HepG2 (cell line): ENCODE data around the gene BICDL2. TPM values are rescaled to one million over a fixed set of nuclear protein-coding genes. Genes with fewer than 3 reads are reported as not detected.
A peak's percentile ranks its signal among the peaks of the same experiment; 100 is the strongest.

Experiments used
- ATAC-seq: fragments of 200-7000 bp; cut with Tn5 transposase; 3 replicates; pipeline ENCODE4 v1.9.1; 2020; ENCODE audit warnings: mild to moderate bottlenecking, moderate library complexity
- BruUV-seq: library from RNA; stranded (reverse); fragments of 400-500 nt; replicated peaks from 2 replicates; lab custom pipeline; 2021; lab: Mats Ljungman, UMichigan
- CTCF ChIA-PET: fragments of 300-600 bp; formaldehyde crosslinking; extraction: SDS; loops from one replicate; lab custom pipeline; 2021; ENCODE audit warnings: low total read pairs, inconsistent platforms, low intra/inter-chr PET ratio; lab: Yijun Ruan, JAX
- POLR2A ChIA-PET: fragments of 350-600 bp; sonication (Branson Sonifier 250); formaldehyde crosslinking; loops from one replicate; lab custom pipeline; 2020; ENCODE audit warnings: antibody characterized with exemption, inconsistent platforms; lab: Yijun Ruan, JAX
- DNase-seq: peaks from one replicate; pipeline ENCODE4 v3.0.0-alpha.2; 2015; ENCODE audit warnings: low spot score
- FAIRE-seq: peaks from 3 replicates; lab custom pipeline; 2011; peaks lifted over from hg19 to GRCh38; lab: Jason Lieb, UNC
- H2AFZ ChIP-seq: one replicate; pipeline ENCODE4 v1.6.1; 2011; ENCODE audit warnings: low read length, inconsistent platforms
- H3K27ac ChIP-seq: fragments of 300-600 bp; 3 replicates; pipeline ENCODE4 v1.8.0; 2011; ENCODE audit warnings: mixed run types, mild to moderate bottlenecking, mixed read lengths, low read length, inconsistent platforms; ENCODE audit not compliant: insufficient read depth; ENCODE audit errors: extremely low read length
- H3K27me3 ChIP-seq, 2 experiments: fragments of 200-600 bp in 1 of 2; 2 replicates in 1 of 2; 3 replicates in 1 of 2; pipeline versions ENCODE4 v1.6.0 to v1.8.0; 2011; ENCODE audit warnings: low read length in 2 of 2, mild to moderate bottlenecking in 2 of 2, moderate library complexity in 2 of 2, inconsistent platforms in 1 of 2; ENCODE audit not compliant: insufficient read depth in 2 of 2, control insufficient read depth in 1 of 2
- H3K36me3 ChIP-seq, 2 experiments: fragments of 200-600 bp in 1 of 2; replicated peaks in 1 of 2; 2 replicates in 1 of 2; 3 replicates in 1 of 2; pipeline versions ENCODE4 v1.5.1 to v1.8.0; 2011; ENCODE audit warnings: low read length in 2 of 2, inconsistent platforms in 1 of 2; ENCODE audit not compliant: insufficient read depth in 2 of 2, control insufficient read depth in 1 of 2
- H3K4me1 ChIP-seq: 2 replicates; pipeline ENCODE4 v1.5.1; 2012; ENCODE audit warnings: low read length, inconsistent platforms; ENCODE audit not compliant: insufficient read depth
- H3K4me2 ChIP-seq: 2 replicates; pipeline ENCODE4 v1.6.0; 2011; ENCODE audit warnings: low read depth, low read length, inconsistent platforms
- H3K4me3 ChIP-seq, 3 experiments: fragments of 200-600 bp in 1 of 3; sonication (generic), shearing (Covaris generic) in 1 of 3; replicated peaks in 1 of 3; 2 replicates each; pipeline ENCODE4 v1.5.1; 2011 to 2016; ENCODE audit warnings: low read length in 3 of 3, inconsistent platforms in 2 of 3, low read depth in 2 of 3, mild to moderate bottlenecking in 2 of 3, control low read depth in 1 of 3, mixed read lengths in 1 of 3; ENCODE audit not compliant: insufficient read depth in 1 of 3
- H3K79me2 ChIP-seq: one replicate; pipeline ENCODE4 v1.6.1; 2011; ENCODE audit warnings: low read length, inconsistent platforms; ENCODE audit not compliant: insufficient read depth
- H3K9ac ChIP-seq: 2 replicates; pipeline ENCODE4 v1.6.0; 2011; ENCODE audit warnings: mild to moderate bottlenecking, low read depth, low read length, inconsistent platforms; ENCODE audit not compliant: insufficient read depth
- H3K9me3 ChIP-seq: 2 replicates; pipeline ENCODE4 v1.5.1; 2012; ENCODE audit warnings: mild to moderate bottlenecking, low read length
- H4K20me1 ChIP-seq: 2 replicates; pipeline ENCODE4 v1.6.0; 2011; ENCODE audit warnings: inconsistent platforms, mild to moderate bottlenecking, low read length, moderate library complexity; ENCODE audit not compliant: insufficient read depth
- ATF7 ChIP-seq, 2 experiments: fragments of 450-650 bp in 1 of 2; sonication (generic) in 1 of 2; formaldehyde crosslinking in 1 of 2; IDR thresholded peaks; 2 replicates each; pipeline versions ENCODE4 v1.4.0 to v1.6.1; 2016 to 2020; ENCODE audit warnings: antibody characterized with exemption in 1 of 2, mild to moderate bottlenecking in 1 of 2, missing genetic modification reagents in 1 of 2
- ATRX ChIP-seq: sonication (generic); formaldehyde crosslinking; IDR thresholded peaks from 2 replicates; pipeline ENCODE4 v1.4.0; 2020; ENCODE audit warnings: missing genetic modification reagents, borderline replicate concordance
- FOXC1 ChIP-seq: sonication (generic); formaldehyde crosslinking; IDR thresholded peaks from 2 replicates; pipeline ENCODE4 v1.8.0; 2022; ENCODE audit warnings: mild to moderate bottlenecking, missing genetic modification reagents, borderline replicate concordance
- HIVEP1 ChIP-seq: sonication (generic); formaldehyde crosslinking; IDR thresholded peaks from 2 replicates; pipeline ENCODE4 v1.4.0; 2020; ENCODE audit warnings: mild to moderate bottlenecking, missing genetic modification reagents
- NCOR1 ChIP-seq: fragments of 200-600 bp; sonication (generic); IDR thresholded peaks from 2 replicates; pipeline ENCODE4 v1.7.0; 2017; ENCODE audit warnings: antibody characterized with exemption, low read length, borderline replicate concordance
- PBX2 ChIP-seq: IDR thresholded peaks from 2 replicates; pipeline ENCODE4 v1.6.1; 2016; ENCODE audit warnings: control low read depth
- REXO4 ChIP-seq: sonication (generic); formaldehyde crosslinking; IDR thresholded peaks from 2 replicates; pipeline ENCODE4 v1.8.0; 2022; ENCODE audit warnings: missing genetic modification reagents, mild to moderate bottlenecking, borderline replicate concordance
- ZFP1 ChIP-seq: IDR thresholded peaks from 2 replicates; pipeline ENCODE4 v1.6.1; 2016
- ZFY ChIP-seq: sonication (generic); formaldehyde crosslinking; IDR thresholded peaks from 2 replicates; pipeline ENCODE4 v1.4.0; 2020; ENCODE audit warnings: missing genetic modification reagents
- ZNF143 ChIP-seq: sonication (generic); formaldehyde crosslinking; IDR thresholded peaks from 2 replicates; pipeline ENCODE4 v1.4.0; 2020; ENCODE audit warnings: missing genetic modification reagents
- ZNF24 ChIP-seq: fragments of 450-650 bp; IDR thresholded peaks from 2 replicates; pipeline ENCODE4 v1.6.1; 2017; ENCODE audit warnings: antibody characterized with exemption, mild to moderate bottlenecking
- ZNF768 ChIP-seq: sonication (generic); formaldehyde crosslinking; IDR thresholded peaks from 2 replicates; pipeline ENCODE4 v1.4.0; 2020; ENCODE audit warnings: missing genetic modification reagents
- ZUFSP ChIP-seq: sonication (generic); formaldehyde crosslinking; IDR thresholded peaks from 2 replicates; pipeline ENCODE4 v1.9.0; 2021; ENCODE audit warnings: missing genetic modification reagents, mild to moderate bottlenecking, borderline replicate concordance
- WGBS: methylation state at CpG from one replicate; pipeline ENCODE4 v1.1.6; 2017; ENCODE audit warnings: low lambda C conversion rate; 5-methylcytosine and 5-hydroxymethylcytosine counted together
- in situ Hi-C: cut with HindIII; loops from 2 replicates; pipeline ENCODE4 v1.10.0; 2017; ENCODE audit warnings: low pct_unique_long_range_greater_than_20kb; ENCODE audit not compliant: extremely low pct_ligation_motif_present
- intact Hi-C: fragments of 100-400 bp; cut with micrococcal nuclease; formaldehyde crosslinking; loops from one replicate; pipeline ENCODE4 v1.10.0; 2022; ENCODE audit not compliant: unreplicated experiment
- polyA plus RNA-seq, 8 experiments: library from polyadenylated mRNA; depleted of rRNA in 3 of 8; stranded (reverse) in 7 of 8; unstranded in 1 of 8; fragments of >200 nt; fragmentation: Illumina TruSeq in 4 of 8; extraction: Trizol in 4 of 8; gene quantifications; 2 replicates each; pipeline versions ENCODE4 v1.2.1 to v1.2.3, GENCODE V29; 2011 to 2016; ENCODE audit warnings: low read depth in 4 of 8, missing spikeins in 1 of 8, mixed read lengths in 1 of 8; ENCODE audit not compliant: insufficient read depth in 1 of 8
- total RNA-seq, 5 experiments: library from RNA; depleted of rRNA; stranded (reverse); fragments of >200 nt; fragmentation: Illumina TruSeq; extraction: Trizol; gene quantifications; 2 replicates each; pipeline ENCODE4 v1.2.3, GENCODE V29; 2016; ENCODE audit warnings: low read depth in 1 of 5

BICDL2 gene
- total and polyA plus RNA-seq, 2 of the 13 experiments (the other 11 are each of a cell fraction or from before 2014, with no cell fraction given): 0.12 TPM; not detected in 1

- no peak for TF ChIP-seq ZUFSP (CRISPR knock-in tag)
- no peak for TF ChIP-seq ATRX (CRISPR knock-in tag)
These were observed 11.4 kb downstream of the BICDL2 start (continued) for GRCh38 chr16:3025032-3026002.

GRCh38 chr16:3023669-3024478 lies 12.9 kb downstream of the BICDL2 start, which contains the start of the genes HCFC1R1 and THOC6:
Gene HCFC1R1 (minus strand): TSS chr16:3023942. CDS start chr16:3023941, 1 bp downstream.
Gene THOC6 (plus strand): TSS chr16:3024035. CDS start chr16:3024327, 292 bp downstream.
- H3K4me3 ChIP-seq: peak within 1 kb of the TSS; percentile 62 to 93 (median 65)
- DNase-seq (peak; percentile 96), FAIRE-seq (peak; percentile 98), ATAC-seq (peak; percentile 66)
- 0% methylated on average over 16 of the region's 69 CpGs for WGBS
- ChIA-PET POLR2A (interaction anchor here (0.9 to 18.8 kb wide), 17 partner anchors 8 to 272 kb away, joined by 3 to 750 read pairs (median 4); partner anchors contain the start of genes CLDN9, IL32, KREMEN2 and PKMYT1), CTCF (no interaction called here)
- peak within 1 kb of the TSS; percentile 93 for H3K27ac ChIP-seq
- H4K20me1 ChIP-seq: peaks cover 31% of the 10 kb centered on the region; the same call in 1 of the 2 replicates
- in situ Hi-C loops (no loop called here), intact Hi-C loops (loop anchor here (1.0 kb wide), 1 partner anchor 20 kb away; no protein-coding TSS in a partner anchor)
- H3K9ac ChIP-seq: peak within 1 kb of the TSS; percentile 99
- peaks cover 0 to 4% of the 10 kb centered on the region in 2 experiments; a peak in 3 of 5 replicates for H3K27me3 ChIP-seq
- H2AFZ ChIP-seq: no peak within 1 kb of the TSS
- peaks cover 50% of the 10 kb centered on the region for H3K4me1 ChIP-seq
- BruUV-seq: TSS peak; percentile 41
- no peaks in the 10 kb centered on the region for H3K9me3 ChIP-seq
- peaks cover 5% of the 10 kb centered on the region for H3K79me2 ChIP-seq
- peaks cover 16 to 17% of the 10 kb centered on the region in 2 experiments; a peak in 4 of 5 replicates for H3K36me3 ChIP-seq
- H3K4me2 ChIP-seq: peak within 1 kb of the TSS; percentile 85
- no peak for TF ChIP-seq ZNF24
- TF ChIP-seq FOXC1 (CRISPR knock-in tag): peak; percentile 34; the same call in 1 of the 2 replicates
- peak; percentile 67; the same call in 1 of the 2 replicates for TF ChIP-seq ZNF768 (CRISPR knock-in tag)
- TF ChIP-seq ZFY: peak; percentile 93
- TF ChIP-seq REXO4 (CRISPR knock-in tag): no peak
- TF ChIP-seq PBX2: 0 out of 2 replicates have a peak, but pooled peaks have one; percentile 16
- TF ChIP-seq ZNF143 (CRISPR knock-in tag): peak; percentile 99
- 0 out of 2 replicates have a peak, but pooled peaks have one; percentile 26 for TF ChIP-seq ZFP1 (CRISPR knock-in tag)
- 0 out of 2 replicates have a peak, but pooled peaks have one; percentile 71 for TF ChIP-seq HIVEP1 (CRISPR knock-in tag)
- TF ChIP-seq NCOR1: peak; percentile 30; the same call in 1 of the 2 replicates
- no peak for TF ChIP-seq ATF7 (IDR thresholded peaks at IDR 0.05)
- TF ChIP-seq ATF7 (CRISPR knock-in tag; IDR thresholded peaks at IDR 0.05): peak; percentile 67; the same call in 1 of the 2 replicates
